Heart right ventricle (tissue), 16 donors: ENCODE results near the gene FRMD3. TPM values are rescaled to one million over a fixed set of nuclear protein-coding genes. Genes with fewer than 3 reads are reported as not detected.
A peak's percentile ranks its signal among the peaks of the same experiment; 100 is the strongest.
"Not testable (repeated sequence)": the region's sequence is repeated elsewhere in the genome, so short reads cannot be mapped to it uniquely, and the experiment has no call there.

Experiments used
- ATAC-seq, 8 donors: fragments of 200-7000 bp; cut with Tn5 transposase; one replicate each; pipeline ENCODE4 v1.9.1; 2020; ENCODE audit warnings: mild to moderate bottlenecking in 8 of 8, moderate library complexity in 8 of 8, moderate number of reproducible peaks in 1 of 8
- DNase-seq, 2 donors: peaks; one replicate each; pipeline ENCODE4 v3.0.0-alpha.2; 2020
- H3K27ac ChIP-seq, 10 donors: fragments of 200-600 bp; sonication (generic) in 2 of 10; one replicate each; pipeline versions ENCODE4 v1.5.0 to v1.8.0; 2020 to 2022; ENCODE audit warnings: mild to moderate bottlenecking in 3 of 10
- H3K27me3 ChIP-seq, 7 donors: fragments of 200-600 bp; one replicate each; pipeline ENCODE4 v1.8.0; 2021 to 2022; ENCODE audit warnings: mild to moderate bottlenecking in 2 of 7
- H3K36me3 ChIP-seq, 9 donors: fragments of 200-600 bp; sonication (generic) in 1 of 9; one replicate each; pipeline versions ENCODE4 v1.5.0 to v1.8.0; 2020 to 2022; ENCODE audit warnings: mild to moderate bottlenecking in 2 of 9
- H3K4me1 ChIP-seq, 9 donors: fragments of 200-600 bp; sonication (generic) in 1 of 9; one replicate each; pipeline versions ENCODE4 v1.5.0 to v1.8.0; 2020 to 2022; ENCODE audit warnings: mild to moderate bottlenecking in 4 of 9
- H3K4me3 ChIP-seq, 10 donors: fragments of 200-600 bp; sonication (generic) in 2 of 10; one replicate each; pipeline versions ENCODE4 v1.5.0 to v1.8.0; 2020 to 2022; ENCODE audit warnings: mild to moderate bottlenecking in 7 of 10, moderate library complexity in 2 of 10
- H3K9me3 ChIP-seq, 11 donors: fragments of 200-600 bp in 10 of 11; sonication (generic) in 2 of 11; one replicate each; pipeline versions ENCODE4 v1.5.0 to v1.8.0; 2013 to 2022; ENCODE audit warnings: mild to moderate bottlenecking in 2 of 11, control low read depth in 1 of 11, moderate library complexity in 1 of 11
- CTCF ChIP-seq, 9 donors: fragments of 200-600 bp; sonication (generic) in 2 of 9; IDR thresholded peaks; one replicate each; pipeline versions ENCODE4 v1.5.0 to v1.8.0; 2021 to 2022; ENCODE audit warnings: antibody characterized with exemption in 9 of 9, mild to moderate bottlenecking in 5 of 9, moderate library complexity in 1 of 9
- WGBS, 2 donors: extraction: QIAGEN DNeasy Blood & Tissue Kit; methylation state at CpG; one replicate each; pipeline ENCODE4 v1.1.7; 2013; ENCODE audit warnings: inconsistent platforms in 1 of 2; 5-methylcytosine and 5-hydroxymethylcytosine counted together
- intact Hi-C, 10 donors: fragments of 100-400 bp; cut with DNase I; formaldehyde crosslinking; loops; one replicate each; pipeline versions ENCODE4 v1.11.1 to v1.14.2; 2022
- polyA plus RNA-seq, 2 donors: library from polyadenylated mRNA; stranded (reverse); fragments of 200-250 nt; gene quantifications; one replicate each; pipeline ENCODE4 v1.2.3, GENCODE V29; 2013
- total RNA-seq, 10 donors: library from RNA; stranded (reverse); fragmentation: NEBNext Ultra II Directional in 3 of 10; extraction: Animal tissue kit (Norgen Biotek cat#: 25700) in 3 of 10; gene quantifications; one replicate each; pipeline versions ENCODE4 v1.2.1 to v1.2.4, GENCODE V29; 2021 to 2023
- donor health status: Arrhythmogenic right ventricular cardiomyopathy.
- donor health status: ischemic (EF 13 %, LVEDD 7.1; RV severe dilation, severe dysfunction).
- donor health status: healthy with polysubstance abuse.
- donor health status: DM: no; HTN: yes; CAD: no.
- donor health status: DM: no; HTN: no; CAD: no.
- donor health status: ischemic (EF 25% LVEDD 6.9; RV normal size, moderate dysfunction).
- donor health status: ischemic (EF 25% LVEDD 5.7; RV mildly dilated, moderate dysfunction).
- donor health status: healthy.
- donor health status: DM: yes; HTN: yes; CAD: no.
- donor health status: Ischemic cardiomyopathy.
- donor health status: ischemic (EF 35%, LVEDD 5.7; RV mildly dilated, moderate dysfunction).
- donor health status: nonischemic (EF 11% LVEDD 7.7; RV severe dilation, severe dysfunction).
- donor health status: DM: yes; HTN: yes; CAD: no.
- donor health status: PGD.
- donor health status: ischemic (EF 29% LVEDD 5.4; RV normal size, mild dysfunction).
- donor health status: nonischemic (EF 23%, LVEDD 6.1; RV moderate dilation, normal function).

Gene FRMD3
- total and polyA plus RNA-seq, 12 donors: 23.1 to 145 (median 98.8) TPM

GRCh38 chr9:83367326-83367725, 170.9 kb downstream of the FRMD3 start:
- no peaks in the 10 kb centered on the region for H3K36me3 ChIP-seq
- intact Hi-C loops: no loop called here

GRCh38 chr9:83362341-83362995, 175.7 kb downstream of the FRMD3 start:
- intact Hi-C loops: no loop called here
- no peak for DNase-seq
- H3K4me1 ChIP-seq: peaks cover 0 to 14% (median 0%) of the 10 kb centered on the region in 9 donors
- no peak for TF ChIP-seq CTCF (IDR thresholded peaks at IDR 0.05)
- no peaks in the 10 kb centered on the region for H3K36me3 ChIP-seq
- H3K4me3 ChIP-seq: no peak overlapping the region
- no peak for ATAC-seq
- peaks cover 0 to 2% (median 0%) of the 10 kb centered on the region in 11 donors for H3K9me3 ChIP-seq
- no peak overlapping the region for H3K27ac ChIP-seq
- no peaks in the 10 kb centered on the region for H3K27me3 ChIP-seq

More at GRCh38 chr9:83367326-83367725, 170.9 kb downstream of the FRMD3 start:
- H3K27ac ChIP-seq: no peak overlapping the region
- H3K4me1 ChIP-seq: peaks cover 0 to 14% (median 0%) of the 10 kb centered on the region in 9 donors
- H3K9me3 ChIP-seq: peaks cover 0 to 8% (median 0%) of the 10 kb centered on the region in 11 donors
- no peak overlapping the region for H3K4me3 ChIP-seq
- no peak for TF ChIP-seq CTCF (IDR thresholded peaks at IDR 0.05)
- no peaks in the 10 kb centered on the region for H3K27me3 ChIP-seq
- 52 to 72% methylated on average over 2 of the region's 2 CpGs for WGBS, 2 donors
- ATAC-seq (no peak), DNase-seq (no peak)

GRCh38 chr9:83359039-83359438, 179.2 kb downstream of the FRMD3 start:
- Histone ChIP-seq H3K27ac (no peak overlapping the region), H3K27me3 (no peaks in the 10 kb centered on the region), H3K36me3 (no peaks in the 10 kb centered on the region), H3K4me1 (peaks cover 0 to 9% (median 0%) of the 10 kb centered on the region in 9 donors), H3K9me3 (peaks cover 0 to 10% (median 0%) of the 10 kb centered on the region in 11 donors), H3K4me3 (no peak overlapping the region)
- no peak for ATAC-seq
- DNase-seq: no peak
- TF ChIP-seq CTCF (IDR thresholded peaks at IDR 0.05): no peak
- 84 to 85% methylated on average over 3 of the region's 3 CpGs for WGBS, 2 donors
- intact Hi-C loops: no loop called here

GRCh38 chr9:83358493-83358892, 179.7 kb downstream of the FRMD3 start:
- DNase-seq, H3K4me3 ChIP-seq, intact Hi-C loops, H3K4me1 ChIP-seq, ATAC-seq, H3K36me3 ChIP-seq, H3K27ac ChIP-seq, H3K27me3 ChIP-seq: not testable (repeated sequence)
- WGBS, 2 donors: 96 to 99% methylated on average over 4 of the region's 4 CpGs
- peaks cover 0 to 10% (median 0%) of the 10 kb centered on the region in 11 donors for H3K9me3 ChIP-seq

- peaks cover 0 to 9% (median 0%) of the 10 kb centered on the region in 9 donors for H3K4me1 ChIP-seq
- no peaks in the 10 kb centered on the region for H3K27me3 ChIP-seq
- 46 to 48% methylated on average over 2 of the region's 2 CpGs for WGBS, 2 donors
- peaks cover 0 to 10% (median 0%) of the 10 kb centered on the region in 11 donors for H3K9me3 ChIP-seq
- ATAC-seq: peak; percentile 57 to 85 (median 78)
- no peak overlapping the region for H3K4me3 ChIP-seq
- TF ChIP-seq CTCF (IDR thresholded peaks at IDR 0.05): no peak
- intact Hi-C loops: no loop called here
- DNase-seq: peak; percentile 38 to 48
- H3K27ac ChIP-seq: peak overlapping the region; percentile 9 to 80 (median 68)
- no peaks in the 10 kb centered on the region for H3K36me3 ChIP-seq
Observed at GRCh38 chr9:83355729-83356151, 182.5 kb downstream of the FRMD3 start.
